AG09309 (cell line): ENCODE measurements around the gene TRAF3IP1.
A peak's percentile ranks its signal among the peaks of the same experiment; 100 is the strongest.
"Not testable (repeated sequence)": the region's sequence is repeated elsewhere in the genome, so short reads cannot be mapped to it uniquely, and the experiment has no call there.

ENCODE experiments used
- DNase-seq: peaks from one replicate; pipeline ENCODE4 v3.0.0-alpha.2; 2010; ENCODE audit warnings: low read depth
- H3K4me3 ChIP-seq: 2 replicates; pipeline ENCODE4 v1.5.1; 2011; ENCODE audit warnings: mild to moderate bottlenecking, low read depth, low read length, moderate library complexity; ENCODE audit not compliant: control insufficient read depth
- TF ChIP-seq, protein P1 (sequence below): IDR thresholded peaks from 2 replicates; pipeline ENCODE4 v1.5.1; 2011; ENCODE audit warnings: mild to moderate bottlenecking, low read depth, low read length, inconsistent platforms; ENCODE audit not compliant: insufficient read depth, control insufficient read depth; ENCODE audit errors: missing control alignments

The TRAF3IP1 gene, protein sequence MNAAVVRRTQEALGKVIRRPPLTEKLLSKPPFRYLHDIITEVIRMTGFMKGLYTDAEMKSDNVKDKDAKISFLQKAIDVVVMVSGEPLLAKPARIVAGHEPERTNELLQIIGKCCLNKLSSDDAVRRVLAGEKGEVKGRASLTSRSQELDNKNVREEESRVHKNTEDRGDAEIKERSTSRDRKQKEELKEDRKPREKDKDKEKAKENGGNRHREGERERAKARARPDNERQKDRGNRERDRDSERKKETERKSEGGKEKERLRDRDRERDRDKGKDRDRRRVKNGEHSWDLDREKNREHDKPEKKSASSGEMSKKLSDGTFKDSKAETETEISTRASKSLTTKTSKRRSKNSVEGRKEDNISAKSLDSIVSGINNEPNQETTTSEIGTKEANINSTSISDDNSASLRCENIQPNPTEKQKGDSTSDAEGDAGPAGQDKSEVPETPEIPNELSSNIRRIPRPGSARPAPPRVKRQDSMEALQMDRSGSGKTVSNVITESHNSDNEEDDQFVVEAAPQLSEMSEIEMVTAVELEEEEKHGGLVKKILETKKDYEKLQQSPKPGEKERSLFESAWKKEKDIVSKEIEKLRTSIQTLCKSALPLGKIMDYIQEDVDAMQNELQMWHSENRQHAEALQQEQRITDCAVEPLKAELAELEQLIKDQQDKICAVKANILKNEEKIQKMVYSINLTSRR

DNA sequence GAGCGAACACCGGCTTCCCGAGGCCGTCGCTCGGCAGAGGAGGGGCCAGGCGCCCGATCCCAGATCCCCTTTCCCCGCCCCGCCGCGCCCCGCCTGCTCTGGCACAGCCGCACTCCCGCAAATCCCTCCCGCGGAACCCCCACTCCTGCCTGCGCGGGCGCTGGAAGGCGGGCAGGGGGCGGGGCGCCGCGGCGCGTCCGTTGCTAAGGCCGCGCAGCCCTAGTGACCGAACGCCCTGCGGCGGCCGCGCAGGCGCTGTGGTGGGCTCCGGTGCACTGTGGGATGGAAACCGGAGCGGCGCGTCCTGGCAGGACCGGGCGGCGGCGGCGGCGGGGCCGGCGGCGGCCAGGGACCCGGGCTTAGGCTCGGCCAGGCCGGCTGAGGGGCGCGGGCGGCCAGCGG, at the start of gene TRAF3IP1:
TRAF3IP1 (plus strand) TSS at position 273 of the 402 bp plus-strand sequence. CDS start 145 bp downstream, outside the sequence.
- TF ChIP-seq, protein P1, sequence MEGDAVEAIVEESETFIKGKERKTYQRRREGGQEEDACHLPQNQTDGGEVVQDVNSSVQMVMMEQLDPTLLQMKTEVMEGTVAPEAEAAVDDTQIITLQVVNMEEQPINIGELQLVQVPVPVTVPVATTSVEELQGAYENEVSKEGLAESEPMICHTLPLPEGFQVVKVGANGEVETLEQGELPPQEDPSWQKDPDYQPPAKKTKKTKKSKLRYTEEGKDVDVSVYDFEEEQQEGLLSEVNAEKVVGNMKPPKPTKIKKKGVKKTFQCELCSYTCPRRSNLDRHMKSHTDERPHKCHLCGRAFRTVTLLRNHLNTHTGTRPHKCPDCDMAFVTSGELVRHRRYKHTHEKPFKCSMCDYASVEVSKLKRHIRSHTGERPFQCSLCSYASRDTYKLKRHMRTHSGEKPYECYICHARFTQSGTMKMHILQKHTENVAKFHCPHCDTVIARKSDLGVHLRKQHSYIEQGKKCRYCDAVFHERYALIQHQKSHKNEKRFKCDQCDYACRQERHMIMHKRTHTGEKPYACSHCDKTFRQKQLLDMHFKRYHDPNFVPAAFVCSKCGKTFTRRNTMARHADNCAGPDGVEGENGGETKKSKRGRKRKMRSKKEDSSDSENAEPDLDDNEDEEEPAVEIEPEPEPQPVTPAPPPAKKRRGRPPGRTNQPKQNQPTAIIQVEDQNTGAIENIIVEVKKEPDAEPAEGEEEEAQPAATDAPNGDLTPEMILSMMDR, result no peak
- peak; percentile 41 for DNase-seq
- H3K4me3 ChIP-seq, result peak within 1 kb of the TSS; percentile 67

DNA sequence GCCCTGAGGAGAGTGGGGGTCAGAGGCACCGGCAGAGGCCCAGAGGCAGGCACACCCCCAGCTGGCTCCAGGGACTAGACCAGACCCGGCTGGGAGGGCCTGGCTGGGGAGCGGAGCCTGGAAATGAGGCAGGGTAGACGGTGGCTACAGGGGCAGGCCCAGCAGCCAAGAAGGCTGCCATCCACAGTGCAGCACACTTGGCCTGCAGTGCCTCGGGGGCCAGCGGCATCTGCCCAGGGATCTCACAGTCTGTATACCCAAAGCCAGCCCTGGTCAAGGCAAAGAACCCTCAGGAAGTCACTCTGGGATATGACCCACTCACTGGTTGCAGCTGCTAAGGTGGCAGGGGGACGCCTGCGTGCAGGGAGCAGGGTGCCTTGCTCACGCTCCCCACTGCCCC, 49.7 kb upstream of the TRAF3IP1 start:
- no peak for DNase-seq
- TF ChIP-seq, protein P1, result no peak
- no peak overlapping the region for H3K4me3 ChIP-seq

DNA sequence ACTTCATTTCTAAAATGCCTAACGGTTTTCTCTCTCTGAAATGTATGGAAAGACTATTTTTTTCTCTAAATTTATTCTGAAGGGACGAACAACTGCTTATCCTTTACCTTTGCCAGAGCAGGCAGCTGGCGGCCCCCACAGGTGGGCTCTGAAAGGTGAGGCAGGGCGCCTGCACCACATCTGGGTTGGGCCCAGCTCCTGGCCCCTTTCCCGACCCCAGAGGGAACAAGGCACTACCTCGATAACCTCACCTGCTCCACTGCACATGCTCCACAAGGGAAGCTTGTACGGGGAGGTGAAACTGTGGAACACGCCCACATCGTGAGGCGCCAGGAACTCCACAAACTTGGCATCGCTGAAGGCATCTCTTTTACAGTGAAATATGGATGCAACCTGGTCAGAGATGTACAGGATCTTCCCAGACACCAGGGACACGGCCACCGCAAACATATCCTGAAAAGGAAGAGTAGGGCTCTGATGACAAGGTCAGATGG, 49.2 kb upstream of the TRAF3IP1 start:
- no peak overlapping the region for H3K4me3 ChIP-seq
- DNase-seq, result no peak
- TF ChIP-seq, protein P1, result no peak

DNA sequence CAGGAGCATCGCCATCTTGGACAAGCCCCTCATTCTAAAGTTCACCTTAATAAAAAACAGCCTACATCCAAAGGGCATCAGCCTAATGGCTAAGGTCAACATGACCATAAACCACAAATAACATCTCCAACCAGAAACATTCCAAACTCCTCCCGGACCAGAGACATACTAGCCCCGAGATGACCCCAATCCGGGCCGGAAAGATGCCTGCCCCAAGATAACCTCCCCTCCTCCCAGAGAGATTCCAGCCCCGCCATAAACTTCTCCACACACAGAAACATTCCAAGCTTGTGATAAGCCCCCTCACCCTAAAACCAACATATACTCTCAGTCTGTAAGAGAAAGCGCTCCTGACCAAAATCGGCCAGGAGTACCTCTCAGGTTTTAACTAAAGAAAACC, 48.6 kb upstream of the TRAF3IP1 start:
- H3K4me3 ChIP-seq, DNase-seq: not testable (repeated sequence)

DNA sequence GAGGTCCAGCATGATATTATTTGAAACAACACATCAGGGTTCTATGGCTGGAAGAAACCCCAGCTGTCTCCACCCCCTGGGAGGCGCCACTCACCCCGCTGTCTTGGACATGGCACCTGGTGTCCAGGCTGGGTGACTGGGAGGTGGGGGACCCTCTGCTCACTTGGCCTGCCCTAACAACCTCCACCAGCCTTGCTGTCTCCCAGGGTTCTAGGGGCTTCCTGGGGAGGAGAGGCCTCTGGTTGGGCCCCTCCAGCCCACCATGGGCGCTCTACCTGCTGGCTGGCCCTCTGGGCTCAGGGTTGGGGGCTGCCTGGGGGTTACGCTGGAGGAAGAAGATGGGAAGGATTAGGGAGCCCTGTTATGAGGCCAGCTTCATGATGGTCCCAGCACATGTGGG, 48.2 kb upstream of the TRAF3IP1 start:
- no peak for DNase-seq
- TF ChIP-seq, protein P1, result no peak
- no peak overlapping the region for H3K4me3 ChIP-seq

DNA sequence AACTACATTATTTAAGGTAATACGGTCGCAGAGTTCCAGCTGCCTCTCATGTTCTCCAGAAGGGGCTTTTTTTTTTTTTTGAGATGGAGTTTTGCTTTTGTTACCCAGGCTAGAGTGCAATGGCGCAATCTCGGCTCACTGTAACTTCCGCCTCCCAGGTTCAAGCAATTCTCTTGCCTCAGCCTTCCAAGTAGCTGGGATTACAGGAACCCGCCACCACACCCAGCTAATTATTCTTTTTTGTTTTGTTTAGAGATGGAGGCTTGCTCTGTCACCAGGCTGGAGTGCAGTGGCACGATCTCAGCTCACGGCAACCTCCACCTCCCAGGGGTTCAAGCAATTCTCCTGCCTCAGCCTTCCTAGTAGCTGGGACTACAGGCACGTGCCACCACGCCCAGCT, 46.9 kb upstream of the TRAF3IP1 start:
- not testable (repeated sequence) for DNase-seq, H3K4me3 ChIP-seq

DNA sequence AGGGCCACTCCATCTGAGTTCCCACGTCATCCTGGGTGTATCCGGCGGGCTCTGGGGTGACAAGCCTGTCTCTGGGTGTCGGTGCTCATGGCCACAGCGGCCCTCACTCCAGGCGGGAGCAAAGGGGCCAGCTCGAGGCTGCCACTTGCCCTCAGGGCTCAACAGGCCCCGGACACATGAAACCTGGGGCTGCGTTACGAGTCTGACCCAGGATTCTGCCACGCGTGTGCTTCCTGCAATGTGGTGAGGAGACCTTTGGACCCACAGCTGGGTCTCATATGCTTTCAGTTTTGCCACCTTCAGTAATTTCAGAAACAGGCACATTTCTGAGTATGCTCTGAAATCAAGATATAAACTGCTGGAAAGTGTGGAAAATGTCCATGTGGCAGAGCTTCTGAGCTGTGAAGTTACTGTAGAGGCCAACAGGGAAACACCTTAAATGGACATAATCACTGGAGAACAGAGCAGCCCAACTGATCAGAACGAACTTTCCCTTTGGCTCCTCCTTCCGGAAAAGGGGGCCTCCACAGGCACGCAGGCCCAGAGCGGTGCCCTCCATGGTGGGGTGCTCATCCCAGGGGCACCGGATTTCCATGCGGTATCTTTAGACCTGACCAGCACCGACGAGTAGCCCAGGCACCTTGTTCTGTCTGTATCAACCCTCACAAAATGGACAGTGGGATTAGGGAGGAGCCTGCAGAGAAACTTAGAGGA, 46.0 kb upstream of the TRAF3IP1 start:
- TF ChIP-seq, protein P1, result no peak
- DNase-seq, result no peak
- no peak overlapping the region for H3K4me3 ChIP-seq
